ENCODE measurements around the gene PPP1R9A.
"Not testable (repeated sequence)": the region's sequence is repeated elsewhere in the genome, so short reads cannot be mapped to it uniquely, and the experiment has no call there.

The PPP1R9A gene

DNA sequence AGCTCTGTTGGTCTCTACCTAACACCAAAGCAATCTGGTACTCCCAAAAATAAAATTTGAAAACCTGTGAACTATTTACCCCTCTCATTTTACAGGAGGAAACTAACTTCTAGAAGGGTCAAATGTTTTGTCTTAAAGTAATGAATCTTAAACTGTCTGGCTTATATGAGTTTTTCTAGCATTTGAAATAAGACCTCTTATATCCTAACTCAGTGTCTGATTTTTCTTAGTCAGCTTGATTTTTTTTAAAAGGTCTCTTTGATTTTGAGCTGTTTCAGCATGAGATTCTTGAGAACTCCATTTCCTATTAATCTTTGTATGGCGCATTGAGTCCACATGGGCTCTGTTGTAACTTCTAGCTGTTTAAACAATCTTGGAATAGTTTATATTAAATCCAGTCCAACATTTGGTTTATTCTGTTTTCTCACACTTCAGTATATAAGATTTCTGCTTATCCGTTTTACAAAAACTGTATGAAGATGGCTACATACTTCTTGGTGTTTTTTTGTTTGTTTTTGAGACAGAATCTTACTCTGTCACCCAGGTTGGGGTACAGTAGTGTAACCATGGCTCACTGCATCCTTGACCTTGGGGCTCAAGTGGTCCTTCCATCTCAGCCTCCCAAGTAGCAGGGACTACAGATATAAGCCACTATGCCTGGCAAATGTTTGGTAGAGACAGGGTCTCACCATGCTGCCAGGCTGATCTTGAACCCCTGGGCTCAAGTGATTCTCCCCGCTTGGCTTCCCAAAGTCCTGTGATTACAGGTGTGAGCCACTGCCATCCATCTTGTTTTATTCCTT lies 91.1 kb downstream of the PPP1R9A start:
- no peak for ATAC-seq (ENCODE audit: low read depth)
- Histone ChIP-seq H3K36me3 (ENCODE audit: low read depth) (no peaks in the 10 kb centered on the region), H3K9me3 (ENCODE audit: severe bottlenecking) (peaks cover 3% of the 10 kb centered on the region), H3K27me3 (ENCODE audit: insufficient read depth, poor library complexity, severe bottlenecking) (no peaks in the 10 kb centered on the region), H3K4me1 (ENCODE audit: insufficient read depth, poor library complexity, severe bottlenecking) (no peaks in the 10 kb centered on the region), H3K27ac (ENCODE audit: poor library complexity, severe bottlenecking) (no peak overlapping the region), H3K4me3 (ENCODE audit: severe bottlenecking) (no peak overlapping the region)
- TF ChIP-seq, protein P1, sequence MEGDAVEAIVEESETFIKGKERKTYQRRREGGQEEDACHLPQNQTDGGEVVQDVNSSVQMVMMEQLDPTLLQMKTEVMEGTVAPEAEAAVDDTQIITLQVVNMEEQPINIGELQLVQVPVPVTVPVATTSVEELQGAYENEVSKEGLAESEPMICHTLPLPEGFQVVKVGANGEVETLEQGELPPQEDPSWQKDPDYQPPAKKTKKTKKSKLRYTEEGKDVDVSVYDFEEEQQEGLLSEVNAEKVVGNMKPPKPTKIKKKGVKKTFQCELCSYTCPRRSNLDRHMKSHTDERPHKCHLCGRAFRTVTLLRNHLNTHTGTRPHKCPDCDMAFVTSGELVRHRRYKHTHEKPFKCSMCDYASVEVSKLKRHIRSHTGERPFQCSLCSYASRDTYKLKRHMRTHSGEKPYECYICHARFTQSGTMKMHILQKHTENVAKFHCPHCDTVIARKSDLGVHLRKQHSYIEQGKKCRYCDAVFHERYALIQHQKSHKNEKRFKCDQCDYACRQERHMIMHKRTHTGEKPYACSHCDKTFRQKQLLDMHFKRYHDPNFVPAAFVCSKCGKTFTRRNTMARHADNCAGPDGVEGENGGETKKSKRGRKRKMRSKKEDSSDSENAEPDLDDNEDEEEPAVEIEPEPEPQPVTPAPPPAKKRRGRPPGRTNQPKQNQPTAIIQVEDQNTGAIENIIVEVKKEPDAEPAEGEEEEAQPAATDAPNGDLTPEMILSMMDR (IDR thresholded peaks at IDR 0.05; ENCODE audit: poor library complexity, severe bottlenecking): no peak
- DNase-seq (ENCODE audit: low spot score): no peak

GRCh38 chr7:94999069-94999351 lies 91.6 kb downstream of the PPP1R9A start:
- no peaks in the 10 kb centered on the region for H3K27me3 ChIP-seq (ENCODE audit: insufficient read depth, poor library complexity, severe bottlenecking)
- H3K27ac ChIP-seq (ENCODE audit: poor library complexity, severe bottlenecking): no peak overlapping the region
- H3K4me1 ChIP-seq (ENCODE audit: insufficient read depth, poor library complexity, severe bottlenecking): no peaks in the 10 kb centered on the region
- ATAC-seq (ENCODE audit: low read depth) (no peak), DNase-seq (ENCODE audit: low spot score) (no peak)
- TF ChIP-seq, protein P1 (IDR thresholded peaks at IDR 0.05; ENCODE audit: poor library complexity, severe bottlenecking): no peak
- H3K36me3 ChIP-seq (ENCODE audit: low read depth): no peaks in the 10 kb centered on the region
- H3K9me3 ChIP-seq (ENCODE audit: severe bottlenecking): peaks cover 3% of the 10 kb centered on the region
- H3K4me3 ChIP-seq (ENCODE audit: severe bottlenecking): no peak overlapping the region

DNA sequence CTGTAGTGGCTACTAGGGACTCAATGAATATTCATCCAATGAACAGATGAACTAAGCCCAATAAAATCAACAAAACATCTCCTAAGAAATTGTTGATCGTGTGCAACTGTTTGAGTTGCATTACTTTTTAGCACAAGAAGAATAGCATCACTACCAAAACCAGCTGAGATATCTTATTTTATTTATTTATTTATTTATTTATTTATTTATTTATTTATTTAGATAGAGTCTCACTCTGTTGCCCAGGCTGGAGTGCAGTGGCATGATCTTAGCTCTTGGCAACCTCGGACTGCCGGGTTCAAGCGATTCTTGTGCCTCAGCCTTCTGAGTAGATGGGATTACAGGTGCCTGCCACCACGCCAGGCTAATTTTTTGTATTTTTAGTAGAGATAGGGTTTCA lies 92.2 kb downstream of the PPP1R9A start:
- not testable (repeated sequence) for H3K36me3 ChIP-seq (ENCODE audit: low read depth); H3K27me3 ChIP-seq (ENCODE audit: insufficient read depth, poor library complexity, severe bottlenecking); H3K4me1 ChIP-seq (ENCODE audit: insufficient read depth, poor library complexity, severe bottlenecking); ATAC-seq (ENCODE audit: low read depth); H3K9me3 ChIP-seq (ENCODE audit: severe bottlenecking); H3K4me3 ChIP-seq (ENCODE audit: severe bottlenecking); DNase-seq (ENCODE audit: low spot score); H3K27ac ChIP-seq (ENCODE audit: poor library complexity, severe bottlenecking)

DNA sequence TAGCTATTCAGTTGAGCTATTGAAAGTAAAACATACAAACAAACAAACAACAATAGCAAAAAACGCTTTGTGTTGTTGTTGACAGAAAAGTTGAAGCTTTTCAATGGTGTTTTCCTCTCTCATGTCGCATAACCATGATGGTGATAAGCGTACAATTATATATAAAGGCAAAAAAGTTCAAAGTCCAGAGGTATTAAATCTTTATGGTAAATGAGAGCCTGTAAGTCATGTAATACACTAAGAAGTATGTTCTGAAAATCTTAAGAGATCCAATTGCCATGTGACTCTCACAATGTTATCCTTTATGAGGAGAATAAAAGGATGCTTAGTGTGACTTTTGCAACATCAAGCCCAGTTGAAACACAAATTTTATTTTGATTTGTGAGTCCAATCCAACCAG lies 93.9 kb downstream of the PPP1R9A start:
- no peaks in the 10 kb centered on the region for H3K27me3 ChIP-seq (ENCODE audit: insufficient read depth, poor library complexity, severe bottlenecking)
- TF ChIP-seq, protein P1 (IDR thresholded peaks at IDR 0.05; ENCODE audit: poor library complexity, severe bottlenecking): no peak
- DNase-seq (ENCODE audit: low spot score) (no peak), ATAC-seq (ENCODE audit: low read depth) (no peak)
- H3K36me3 ChIP-seq (ENCODE audit: low read depth): no peaks in the 10 kb centered on the region
- H3K9me3 ChIP-seq (ENCODE audit: severe bottlenecking): peaks cover 3% of the 10 kb centered on the region
- no peaks in the 10 kb centered on the region for H3K4me1 ChIP-seq (ENCODE audit: insufficient read depth, poor library complexity, severe bottlenecking)
- no peak overlapping the region for H3K27ac ChIP-seq (ENCODE audit: poor library complexity, severe bottlenecking)
- no peak overlapping the region for H3K4me3 ChIP-seq (ENCODE audit: severe bottlenecking)

- Histone ChIP-seq H3K27me3 (ENCODE audit: insufficient read depth, poor library complexity, severe bottlenecking) (no peaks in the 10 kb centered on the region), H3K27ac (ENCODE audit: poor library complexity, severe bottlenecking) (no peak overlapping the region), H3K4me3 (ENCODE audit: severe bottlenecking) (no peak overlapping the region), H3K36me3 (ENCODE audit: low read depth) (no peaks in the 10 kb centered on the region), H3K9me3 (ENCODE audit: severe bottlenecking) (peaks cover 3% of the 10 kb centered on the region), H3K4me1 (ENCODE audit: insufficient read depth, poor library complexity, severe bottlenecking) (no peaks in the 10 kb centered on the region)
- TF ChIP-seq, protein P1 (IDR thresholded peaks at IDR 0.05; ENCODE audit: poor library complexity, severe bottlenecking): no peak
- no peak for ATAC-seq (ENCODE audit: low read depth)
- DNase-seq (ENCODE audit: low spot score): no peak
These were observed 94.6 kb downstream of the PPP1R9A start for GRCh38 chr7:95001815-95002561.

All from RWPE2 (cell line).